Activated B cell treated with CpG ODN at 0.5 μM for 24 hours (primary cell): ENCODE data around the gene MFAP4. TPM values are rescaled to one million over a fixed set of nuclear protein-coding genes. Genes with fewer than 3 reads are reported as not detected.
A peak's percentile ranks its signal among the peaks of the same experiment; 100 is the strongest.

Source experiments
- ATAC-seq: fragments of 200-7000 bp; cut with Tn5 transposase; one replicate; pipeline ENCODE4 v1.10.0; 2021; ENCODE audit warnings: low read depth, mild to moderate bottlenecking, moderate library complexity
- CTCF ChIA-PET: fragments of 350-600 bp; sonication (Branson Sonifier 250); formaldehyde crosslinking; loops from one replicate; lab custom pipeline; 2021; ENCODE audit warnings: antibody characterized with exemption; lab: Charles Lee
- POLR2A ChIA-PET: fragments of 350-600 bp; sonication (Branson Sonifier 250); formaldehyde crosslinking; loops from one replicate; lab custom pipeline; 2021; ENCODE audit warnings: antibody characterized with exemption; lab: Charles Lee
- DNase-seq: peaks from one replicate; pipeline ENCODE4 v3.0.0; 2022
- H3K27ac Mint-ChIP-seq: one replicate; pipeline ENCODE4 v1.8.0; 2020; ENCODE audit warnings: mixed read lengths
- H3K27me3 Mint-ChIP-seq: one replicate; pipeline ENCODE4 v1.8.0; 2021; ENCODE audit warnings: mixed read lengths
- H3K36me3 Mint-ChIP-seq: one replicate; pipeline ENCODE4 v1.8.0; 2021; ENCODE audit warnings: low read depth, mixed read lengths
- H3K4me1 Mint-ChIP-seq: one replicate; pipeline ENCODE4 v1.8.0; 2021; ENCODE audit warnings: mixed read lengths
- H3K4me3 Mint-ChIP-seq: one replicate; pipeline ENCODE4 v1.8.0; 2020; ENCODE audit warnings: mild to moderate bottlenecking, mixed read lengths
- H3K9me3 Mint-ChIP-seq: one replicate; pipeline ENCODE4 v1.8.0; 2020; ENCODE audit warnings: mixed read lengths
- CTCF ChIP-seq: fragments of 200-600 bp; IDR thresholded peaks from one replicate; pipeline ENCODE4 v1.8.0; 2022; ENCODE audit warnings: antibody characterized with exemption, mild to moderate bottlenecking
- intact Hi-C: fragments of 100-400 bp; cut with micrococcal nuclease; formaldehyde crosslinking; loops from one replicate; pipeline ENCODE4 v1.15.1; 2024
- total RNA-seq: library from RNA; stranded (reverse); gene quantifications from 2 replicates; pipeline ENCODE4 v1.2.3, GENCODE V29; 2022

The MFAP4 gene
- total RNA-seq, 1 donor from 2014 or later: not detected

GRCh38 chr17:19363460-19364035 lies 23.4 kb downstream of the MFAP4 start:
- TF ChIP-seq CTCF: no peak
- peaks cover 4% of the 10 kb centered on the region for H3K27me3 Mint-ChIP-seq
- ChIA-PET POLR2A (interaction anchor here (1.1 to 2.7 kb wide), 3 partner anchors 14 to 399 kb away, joined by 4 to 38 read pairs (median 5); partner anchors contain the start of gene MAPK7), CTCF (interaction anchor here (0.6 to 4.5 kb wide), 23 partner anchors 11 to 404 kb away, joined by 3 to 76 read pairs (median 5); partner anchors contain the start of genes ALDH3A2 and MAPK7)
- intact Hi-C loops: loop anchor here (1.0 kb wide), 1 partner anchor 399 kb away; no protein-coding TSS in a partner anchor
- no peak overlapping the region for H3K27ac Mint-ChIP-seq
- no peak overlapping the region for H3K4me3 Mint-ChIP-seq
- H3K36me3 Mint-ChIP-seq: no peaks in the 10 kb centered on the region
- ATAC-seq: no peak
- peaks cover 8% of the 10 kb centered on the region for H3K4me1 Mint-ChIP-seq
- H3K9me3 Mint-ChIP-seq: no peaks in the 10 kb centered on the region
- no peak for DNase-seq

DNA sequence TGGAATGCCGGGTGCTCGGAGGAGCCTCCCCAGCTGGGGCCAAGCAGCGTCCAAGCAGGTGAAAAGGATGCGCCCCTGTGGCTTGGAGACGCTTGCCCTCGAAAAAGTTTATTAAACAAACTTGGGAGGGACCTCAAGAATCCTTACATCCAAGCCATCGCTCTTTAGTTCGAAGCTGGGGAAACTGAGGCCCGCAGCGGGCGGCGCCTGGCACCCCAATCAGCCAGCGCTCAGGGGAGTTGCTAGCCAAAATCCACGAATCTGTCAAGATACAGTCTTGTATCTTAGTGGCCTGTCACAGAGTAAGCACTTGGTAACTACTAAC lies 23.9 kb downstream of the MFAP4 start:
- Mint-ChIP-seq H3K4me1 (peaks cover 8% of the 10 kb centered on the region), H3K36me3 (no peaks in the 10 kb centered on the region), H3K9me3 (no peaks in the 10 kb centered on the region), H3K27me3 (peaks cover 4% of the 10 kb centered on the region), H3K4me3 (peak overlapping the region; percentile 93), H3K27ac (no peak overlapping the region)
- no peak for DNase-seq
- intact Hi-C loops: loop anchor here (1.0 kb wide), 1 partner anchor 399 kb away; no protein-coding TSS in a partner anchor
- peak; percentile 16 for TF ChIP-seq CTCF
- no peak for ATAC-seq
- ChIA-PET POLR2A (interaction anchor here (1.0 to 2.7 kb wide), 6 partner anchors 15 to 399 kb away, joined by 3 to 38 read pairs (median 4); partner anchors contain the start of gene MAPK7), CTCF (interaction anchor here (0.6 to 4.5 kb wide), 26 partner anchors 8 to 404 kb away, joined by 3 to 76 read pairs (median 4); partner anchors contain the start of genes ALDH3A2 and MAPK7)

DNA sequence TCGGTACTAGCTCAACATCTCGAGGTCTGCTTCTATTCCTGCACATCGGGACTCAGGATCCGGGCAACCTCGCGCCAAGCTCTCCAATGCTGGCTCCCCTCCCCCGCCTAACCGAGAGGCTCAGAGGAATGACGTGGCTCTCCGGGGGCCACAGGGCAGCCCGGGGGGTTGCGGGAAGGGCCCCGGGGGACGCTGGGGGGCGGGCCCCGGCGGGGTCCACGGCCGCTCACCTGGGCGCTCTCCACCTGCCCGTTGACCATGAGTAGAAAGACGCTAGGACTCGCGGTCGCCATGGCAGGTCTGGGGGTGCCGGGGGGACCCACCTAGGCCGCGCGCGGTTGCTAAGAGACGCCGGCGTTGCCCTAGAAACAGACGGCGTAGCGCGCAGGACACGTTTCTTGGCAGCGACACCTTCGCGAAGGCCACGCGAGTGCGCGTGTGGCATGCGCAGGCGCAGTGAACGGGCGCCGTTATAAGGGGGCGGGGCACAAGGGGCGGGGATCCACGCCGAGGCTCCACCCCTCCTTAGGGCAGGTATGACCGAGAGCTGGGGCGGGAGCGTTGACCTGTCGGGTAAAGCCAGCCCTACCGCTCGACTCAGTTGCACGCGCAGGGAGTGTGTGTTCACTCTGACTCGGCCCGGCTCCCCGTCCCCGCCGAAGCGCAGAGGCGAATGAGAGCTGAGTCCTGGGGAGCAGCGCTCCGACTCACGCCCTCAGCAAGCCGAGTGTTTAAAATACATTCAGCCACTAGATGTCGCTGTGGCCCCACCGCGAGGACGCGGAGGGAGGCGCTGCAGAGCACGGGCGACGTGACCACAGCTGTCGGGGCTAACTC lies 24.5 kb downstream of the MFAP4 start, which contains the start of gene B9D1:
Gene B9D1, minus strand, starts transcription at position 447 of the 837 bp plus-strand sequence. Its CDS starts 154 bp downstream, at position 293.
- intact Hi-C loops: loop anchor here (1.0 kb wide), 5 partner anchors 16 to 404 kb away; partner anchors contain the start of gene MAPK7
- peak within 1 kb of the TSS; percentile 87 for H3K27ac Mint-ChIP-seq

DNA sequence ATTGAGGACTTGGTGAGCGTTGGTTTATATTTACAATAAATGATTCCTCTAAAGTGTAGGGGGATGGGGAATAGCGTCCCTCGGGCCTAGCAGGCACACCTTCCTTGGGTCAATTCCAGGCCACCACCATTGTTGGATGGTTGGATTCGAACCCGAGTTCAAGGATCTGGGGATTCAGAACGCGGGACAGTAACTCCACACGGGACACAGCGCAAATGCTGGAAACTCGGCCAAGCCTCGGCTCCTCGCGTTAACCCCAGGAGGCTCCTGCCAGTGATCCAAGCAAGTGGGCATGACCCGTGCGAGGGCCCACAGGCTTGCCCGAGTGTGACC lies 25.1 kb downstream of the MFAP4 start:
- Mint-ChIP-seq H3K27ac (peak overlapping the region; percentile 14), H3K4me3 (peak overlapping the region; percentile 93), H3K4me1 (peaks cover 5% of the 10 kb centered on the region), H3K36me3 (no peaks in the 10 kb centered on the region), H3K9me3 (no peaks in the 10 kb centered on the region), H3K27me3 (peaks cover 4% of the 10 kb centered on the region)
- intact Hi-C loops: loop anchor here (1.0 kb wide), 4 partner anchors 16 to 404 kb away; partner anchors contain the start of gene MAPK7
- POLR2A ChIA-PET: interaction anchor here (1.2 to 2.7 kb wide), 4 partner anchors 16 to 124 kb away, joined by 3 to 38 read pairs (median 6); partner anchors contain the start of gene MAPK7
- CTCF ChIA-PET: interaction anchor here (0.9 to 3.3 kb wide), 6 partner anchors 9 to 383 kb away, joined by 3 to 76 read pairs (median 8); partner anchors contain the start of gene MAPK7
- no peak for TF ChIP-seq CTCF
- ATAC-seq (no peak), DNase-seq (no peak)

More for the DNA sequence above, 24.5 kb downstream of the MFAP4 start, which contains the start of gene B9D1:
- DNase-seq: peak; percentile 85
- ChIA-PET POLR2A (interaction anchor here (1.0 to 2.7 kb wide), 6 partner anchors 15 to 400 kb away, joined by 3 to 38 read pairs (median 4); partner anchors contain the start of gene MAPK7), CTCF (interaction anchor here (0.6 to 4.5 kb wide), 28 partner anchors 8 to 419 kb away, joined by 3 to 76 read pairs (median 4); partner anchors contain the start of genes ALDH3A2 and MAPK7)
- Mint-ChIP-seq H3K4me3 (peak within 1 kb of the TSS; percentile 93), H3K36me3 (no peaks in the 10 kb centered on the region), H3K9me3 (no peaks in the 10 kb centered on the region), H3K27me3 (peaks cover 4% of the 10 kb centered on the region), H3K4me1 (peaks cover 7% of the 10 kb centered on the region)
- peak; percentile 98 for TF ChIP-seq CTCF
- ATAC-seq: peak; percentile 92
